Hepatocyte (in vitro differentiated cells): ENCODE measurements around the gene FAM72A. TPM values are rescaled to one million over a fixed set of nuclear protein-coding genes. Genes with fewer than 3 reads are reported as not detected.
A peak's percentile ranks its signal among the peaks of the same experiment; 100 is the strongest.
"Not testable (repeated sequence)": the region's sequence is repeated elsewhere in the genome, so short reads cannot be mapped to it uniquely, and the experiment has no call there.

Experiments used
- DNase-seq: peaks from one replicate; pipeline ENCODE4 v3.0.0-alpha.2; 2016; ENCODE audit warnings: low spot score
- H2AFZ ChIP-seq: fragments of 200-600 bp; sonication (generic); 2 replicates; pipeline ENCODE4 v1.6.0; 2016; ENCODE audit warnings: antibody characterized with exemption, mild to moderate bottlenecking
- H3K27ac ChIP-seq: fragments of 200-600 bp; sonication (generic); 2 replicates; pipeline ENCODE4 v1.5.1; 2016; ENCODE audit warnings: mild to moderate bottlenecking
- H3K27me3 ChIP-seq: fragments of 200-600 bp; sonication (generic); 2 replicates; pipeline ENCODE4 v1.6.1; 2016
- H3K36me3 ChIP-seq: fragments of 200-600 bp; sonication (generic); replicated peaks from 2 replicates; pipeline ENCODE4 v1.5.1; 2016; ENCODE audit warnings: low read depth; ENCODE audit not compliant: insufficient read depth
- H3K4me1 ChIP-seq: fragments of 200-600 bp; sonication (generic); 2 replicates; pipeline ENCODE4 v1.5.1; 2016; ENCODE audit warnings: mild to moderate bottlenecking, moderate library complexity; ENCODE audit not compliant: insufficient read depth
- H3K4me2 ChIP-seq: fragments of 200-600 bp; sonication (generic); 2 replicates; pipeline ENCODE4 v1.6.0; 2016
- H3K4me3 ChIP-seq: fragments of 200-600 bp; sonication (generic); 2 replicates; pipeline ENCODE4 v1.5.1; 2016; ENCODE audit warnings: mild to moderate bottlenecking
- H3K79me2 ChIP-seq: fragments of 200-600 bp; sonication (generic); 2 replicates; pipeline ENCODE4 v1.6.0; 2017; ENCODE audit warnings: mild to moderate bottlenecking
- H3K9me2 ChIP-seq: fragments of 200-600 bp; sonication (generic); replicated peaks from 2 replicates; pipeline ENCODE4 v1.6.0; 2017; ENCODE audit warnings: mild to moderate bottlenecking; ENCODE audit not compliant: insufficient read depth
- H3K9me3 ChIP-seq: fragments of 200-600 bp; sonication (generic); 2 replicates; pipeline ENCODE4 v1.5.1; 2016; ENCODE audit warnings: low read depth, mild to moderate bottlenecking
- H4K20me1 ChIP-seq: fragments of 200-600 bp; sonication (generic); 2 replicates; pipeline ENCODE4 v1.6.0; 2016; ENCODE audit warnings: mild to moderate bottlenecking; ENCODE audit not compliant: insufficient read depth, poor library complexity, severe bottlenecking
- WGBS: methylation state at CpG from one replicate; pipeline ENCODE4 v1.1.6; 2016; ENCODE audit warnings: low lambda C conversion rate; ENCODE audit errors: missing lambda C conversion rate; 5-methylcytosine and 5-hydroxymethylcytosine counted together
- polyA plus RNA-seq: library from polyadenylated mRNA; unstranded; fragments of >200 nt; fragmentation: Nextera tagmentation; extraction: Ambion mirVana; gene quantifications from 2 replicates; pipeline ENCODE4 v1.2.1, GENCODE V29; 2016
- total RNA-seq: library from RNA; depleted of rRNA; stranded (reverse); fragments of >200 nt; gene quantifications from 2 replicates; pipeline ENCODE4 v1.2.3, GENCODE V29; 2014

Gene FAM72A
- total and polyA plus RNA-seq, 2 experiments from 2014 or later: 0.83 to 1.8 TPM

- not testable (repeated sequence) for H3K4me3 ChIP-seq, H3K36me3 ChIP-seq, H3K9me2 ChIP-seq, H3K4me2 ChIP-seq, H3K27ac ChIP-seq, H3K4me1 ChIP-seq, H4K20me1 ChIP-seq, H2AFZ ChIP-seq, H3K27me3 ChIP-seq, DNase-seq, H3K79me2 ChIP-seq, H3K9me3 ChIP-seq
- WGBS: 31% methylated on average over 3 of the region's 5 CpGs
These were observed 30.5 kb upstream of the FAM72A start for GRCh38 chr1:206232970-206233645.

GRCh38 chr1:206231989-206232388 is 29.4 kb upstream of the FAM72A start:
- not testable (repeated sequence) for H4K20me1 ChIP-seq, H3K36me3 ChIP-seq, H3K4me3 ChIP-seq, H3K27me3 ChIP-seq, H3K4me1 ChIP-seq, H3K9me3 ChIP-seq, H2AFZ ChIP-seq, H3K27ac ChIP-seq, H3K9me2 ChIP-seq, H3K79me2 ChIP-seq, H3K4me2 ChIP-seq
- WGBS: 29% methylated on average over 9 of the region's 9 CpGs
- peak; percentile 16 for DNase-seq

- not testable (repeated sequence) for H3K79me2 ChIP-seq, H3K27ac ChIP-seq, H3K36me3 ChIP-seq, H3K4me2 ChIP-seq, H3K4me3 ChIP-seq, H3K9me2 ChIP-seq, H3K27me3 ChIP-seq, H3K9me3 ChIP-seq, DNase-seq, H2AFZ ChIP-seq, H3K4me1 ChIP-seq, H4K20me1 ChIP-seq
- 69% methylated on average over 2 of the region's 2 CpGs for WGBS
These were observed 26.6 kb upstream of the FAM72A start for GRCh38 chr1:206229286-206229685.

- H3K9me2 ChIP-seq, H3K4me1 ChIP-seq, H2AFZ ChIP-seq, DNase-seq, H3K4me3 ChIP-seq, H3K4me2 ChIP-seq, H3K79me2 ChIP-seq, H3K27me3 ChIP-seq, H3K9me3 ChIP-seq, H3K36me3 ChIP-seq, H4K20me1 ChIP-seq, H3K27ac ChIP-seq: not testable (repeated sequence)
- WGBS: 86% methylated on average over 4 of the region's 5 CpGs
These were observed 24.2 kb upstream of the FAM72A start for GRCh38 chr1:206226886-206227285.

GRCh38 chr1:206225386-206225785 is 22.7 kb upstream of the FAM72A start:
- not testable (repeated sequence) for H4K20me1 ChIP-seq, H3K36me3 ChIP-seq, H3K4me3 ChIP-seq, H2AFZ ChIP-seq, H3K27me3 ChIP-seq, H3K79me2 ChIP-seq, H3K9me3 ChIP-seq, H3K4me1 ChIP-seq, H3K4me2 ChIP-seq, H3K27ac ChIP-seq, DNase-seq, H3K9me2 ChIP-seq
- WGBS: 90% methylated on average over 4 of the region's 4 CpGs

GRCh38 chr1:206224190-206224776 is 21.6 kb upstream of the FAM72A start:
- not testable (repeated sequence) for H3K4me2 ChIP-seq, H3K27me3 ChIP-seq, H3K36me3 ChIP-seq, H3K79me2 ChIP-seq, H4K20me1 ChIP-seq, H3K4me1 ChIP-seq, H3K27ac ChIP-seq, H3K4me3 ChIP-seq, H2AFZ ChIP-seq, H3K9me3 ChIP-seq, DNase-seq, H3K9me2 ChIP-seq
- WGBS: 91% methylated on average over 2 of the region's 6 CpGs

- H3K27ac ChIP-seq, H4K20me1 ChIP-seq, H3K9me3 ChIP-seq, H3K27me3 ChIP-seq, DNase-seq, H2AFZ ChIP-seq, H3K4me1 ChIP-seq, H3K9me2 ChIP-seq, H3K36me3 ChIP-seq, H3K4me2 ChIP-seq, H3K4me3 ChIP-seq, H3K79me2 ChIP-seq: not testable (repeated sequence)
- no CpG with 5 or more reads among the region's 4 CpGs for WGBS
These were observed 18.9 kb upstream of the FAM72A start for GRCh38 chr1:206221585-206221984.

- H3K27me3 ChIP-seq, H3K4me1 ChIP-seq, H2AFZ ChIP-seq, H3K9me3 ChIP-seq, H3K9me2 ChIP-seq, H3K4me3 ChIP-seq, H3K36me3 ChIP-seq, H4K20me1 ChIP-seq, H3K79me2 ChIP-seq: not testable (repeated sequence)
- peak overlapping the region; percentile 41 for H3K27ac ChIP-seq
- WGBS: 32% methylated on average over 4 of the region's 4 CpGs
- H3K4me2 ChIP-seq: peak overlapping the region; percentile 67
- peak; percentile 2 for DNase-seq
These were observed 17.8 kb upstream of the FAM72A start for GRCh38 chr1:206220332-206221000.
